GM12892 (cell line): ENCODE results near the gene SMIM22.

Experiments used
- DNase-seq: peaks from one replicate; pipeline ENCODE4 v3.0.0; 2011; ENCODE audit not compliant: insufficient read length
- FAIRE-seq: peaks from 2 replicates; lab custom pipeline; 2011; peaks lifted over from hg19 to GRCh38; lab: Jason Lieb, UNC
- POLR2A ChIP-seq: IDR thresholded peaks from 2 replicates; pipeline ENCODE4 v1.6.1; 2011; ENCODE audit warnings: low read depth, low read length, control low read depth
- POLR2AphosphoS5 ChIP-seq: IDR thresholded peaks from 2 replicates; pipeline ENCODE4 v1.6.1; 2011; ENCODE audit warnings: low read depth, low read length, control low read depth
- TAF1 ChIP-seq: IDR thresholded peaks from 2 replicates; pipeline ENCODE4 v1.6.1; 2011; ENCODE audit warnings: low read depth, mild to moderate bottlenecking, control low read depth, low read length, borderline replicate concordance

The SMIM22 gene

GRCh38 chr16:4837733-4838501 lies 42.7 kb downstream of the SMIM22 start:
- TF ChIP-seq POLR2AphosphoS5, result no peak
- TF ChIP-seq POLR2A, result no peak
- no peak for TF ChIP-seq TAF1
- FAIRE-seq, result no peak
- no peak for DNase-seq

GRCh38 chr16:4839942-4840341 lies 44.8 kb downstream of the SMIM22 start:
- no peak for FAIRE-seq
- TF ChIP-seq POLR2A, result no peak
- TF ChIP-seq TAF1, result no peak
- TF ChIP-seq POLR2AphosphoS5, result no peak
- no peak for DNase-seq

- TF ChIP-seq TAF1 (no peak), POLR2AphosphoS5 (no peak), POLR2A (no peak)
- FAIRE-seq (no peak), DNase-seq (no peak)
Observed at GRCh38 chr16:4840984-4841383, 45.8 kb downstream of the SMIM22 start.
